ENCODE measurements around the gene IMMP2L.

- TF ChIP-seq NFIC (IDR thresholded peaks at IDR 0.05; ENCODE audit: borderline replicate concordance) (peak; percentile 23; the same call in 1 of the 2 replicates), EP300 (IDR thresholded peaks at IDR 0.05; ENCODE audit: borderline replicate concordance in 1 of 2, low read depth in 1 of 2, low read length in 1 of 2) (no peak), CTCF (IDR thresholded peaks at IDR 0.05) (no peak), NRF1 (IDR thresholded peaks at IDR 0.05; ENCODE audit: low read depth, low read length) (no peak), REST (IDR thresholded peaks at IDR 0.05; ENCODE audit: low read depth, low read length) (no peak), POLR2AphosphoS5 (IDR thresholded peaks at IDR 0.05; ENCODE audit: low read depth, low read length) (no peak), YY1 (IDR thresholded peaks at IDR 0.05; ENCODE audit: low read depth) (no peak), JUND (IDR thresholded peaks at IDR 0.05) (0 out of 2 replicates have a peak, but pooled peaks have one; percentile 7), TAF1 (IDR thresholded peaks at IDR 0.05; ENCODE audit: borderline replicate concordance, low read depth, low read length) (no peak), USF2 (IDR thresholded peaks at IDR 0.05; ENCODE audit: borderline replicate concordance, low read depth, low read length) (no peak), RCOR1 (IDR thresholded peaks at IDR 0.05; ENCODE audit: low read length) (no peak), RAD21 (IDR thresholded peaks at IDR 0.05; ENCODE audit: low read length) (no peak), MAX (IDR thresholded peaks at IDR 0.05; ENCODE audit: low read depth) (no peak)
These were observed 337.7 kb downstream of the IMMP2L start for GRCh38 chr7:111224354-111225231.

Measured in SK-N-SH (cell line).